K562 treated with DMSO at 1 percent for 48 hours (cell line): Measurements from ENCODE around the gene RANBP2. TPM values are rescaled to one million over a fixed set of nuclear protein-coding genes. Genes with fewer than 3 reads are reported as not detected.

Experiments
- total RNA-seq: library from RNA; unstranded; fragments of 300-600 nt; gene quantifications from 2 replicates; pipeline ENCODE4 v1.2.3, GENCODE V29; 2022; ENCODE audit warnings: low replicate concordance; ENCODE audit errors: extremely low read depth

Gene RANBP2
- 74.7 TPM in 1 of 2 replicates, not detected in the other for total RNA-seq

GRCh38 chr2:108719149-108720044, at the start of gene RANBP2:
Gene RANBP2 (plus strand): TSS chr2:108719482. CDS start chr2:108719607, 125 bp downstream.

GRCh38 chr2:108786354-108787215, 67.3 kb downstream of the RANBP2 start, which contains the start of gene CCDC138:
Gene CCDC138 (plus strand): TSS chr2:108786771. CDS start chr2:108786823, 52 bp downstream.

Other genes with a start within 250 kb of the RANBP2 start
- gene LIMS1, start 185.0 kb upstream of the RANBP2 start, total RNA-seq: not detected in 2 replicates
- gene CCDC138, start 67.3 kb downstream of the RANBP2 start, total RNA-seq: not detected in 2 replicates